GM23338 (cell line): ENCODE measurements around the gene RAB22A. TPM values are rescaled to one million over a fixed set of nuclear protein-coding genes. Genes with fewer than 3 reads are reported as not detected.

Experiments used
- ATAC-seq: fragments of 200-7000 bp; cut with Tn5 transposase; 3 replicates; pipeline ENCODE4 v1.9.1; 2020
- DNase-seq: peaks from one replicate; pipeline ENCODE4 v3.0.0-alpha.2; 2015; ENCODE audit warnings: low spot score
- H2AFZ ChIP-seq: fragments of 200-600 bp; sonication (generic); 2 replicates; pipeline ENCODE4 v1.8.0; 2016; ENCODE audit warnings: antibody characterized with exemption, mild to moderate bottlenecking, moderate library complexity
- H3F3A ChIP-seq: fragments of 200-600 bp; sonication (generic); replicated peaks from 2 replicates; pipeline ENCODE4 v1.8.0; 2017; ENCODE audit warnings: antibody characterized with exemption, mixed run types, low read depth
- H3K27ac ChIP-seq: fragments of 200-600 bp; sonication (generic); 2 replicates; pipeline ENCODE4 v1.6.1; 2016; ENCODE audit warnings: low read depth
- H3K27me3 ChIP-seq: fragments of 200-600 bp; sonication (generic); 2 replicates; pipeline ENCODE4 v1.8.0; 2016; ENCODE audit warnings: mild to moderate bottlenecking, mixed run types, moderate library complexity; ENCODE audit not compliant: insufficient read depth
- H3K36me3 ChIP-seq: fragments of 200-600 bp; sonication (generic); 2 replicates; pipeline ENCODE4 v1.8.0; 2016; ENCODE audit warnings: mild to moderate bottlenecking; ENCODE audit not compliant: insufficient read depth
- H3K4me1 ChIP-seq: fragments of 200-600 bp; sonication (generic); 2 replicates; pipeline ENCODE4 v1.8.0; 2016; ENCODE audit warnings: mild to moderate bottlenecking, moderate library complexity; ENCODE audit not compliant: insufficient read depth
- H3K4me2 ChIP-seq: fragments of 200-600 bp; sonication (generic); 2 replicates; pipeline ENCODE4 v1.7.1; 2017; ENCODE audit warnings: mixed run types
- H3K4me3 ChIP-seq: fragments of 200-600 bp; sonication (generic); 2 replicates; pipeline ENCODE4 v1.6.1; 2016; ENCODE audit warnings: mixed run types
- H3K79me2 ChIP-seq: fragments of 200-600 bp; sonication (generic); replicated peaks from 2 replicates; pipeline ENCODE4 v1.8.0; 2017; ENCODE audit warnings: mild to moderate bottlenecking; ENCODE audit not compliant: insufficient read depth
- H3K9me2 ChIP-seq: fragments of 200-600 bp; sonication (generic); 2 replicates; pipeline ENCODE4 v1.8.0; 2017; ENCODE audit not compliant: insufficient read depth
- H4K20me1 ChIP-seq: fragments of 200-600 bp; sonication (generic); replicated peaks from 2 replicates; pipeline ENCODE4 v1.8.0; 2017; ENCODE audit warnings: mild to moderate bottlenecking; ENCODE audit not compliant: insufficient read depth
- H3K27ac Mint-ChIP-seq: 2 replicates; pipeline ENCODE4 v1.8.0; 2020; ENCODE audit warnings: inconsistent platforms, mild to moderate bottlenecking, moderate library complexity, mixed read lengths
- H3K27me3 Mint-ChIP-seq: 3 replicates; pipeline ENCODE4 v1.8.0; 2022; ENCODE audit warnings: low read depth, mild to moderate bottlenecking, moderate library complexity, mixed read lengths, inconsistent platforms; ENCODE audit not compliant: insufficient read depth, poor library complexity
- H3K36me3 Mint-ChIP-seq: 3 replicates; pipeline ENCODE4 v1.8.0; 2021; ENCODE audit warnings: low read depth, mild to moderate bottlenecking, inconsistent platforms, moderate library complexity, mixed read lengths
- H3K4me1 Mint-ChIP-seq: 3 replicates; pipeline ENCODE4 v1.8.0; 2020; ENCODE audit warnings: mild to moderate bottlenecking, inconsistent platforms, mixed read lengths
- H3K4me3 Mint-ChIP-seq: 3 replicates; pipeline ENCODE4 v1.8.0; 2021; ENCODE audit warnings: moderate library complexity, mild to moderate bottlenecking, inconsistent platforms, mixed read lengths
- H3K9me3 Mint-ChIP-seq: 3 replicates; pipeline ENCODE4 v1.8.0; 2020; ENCODE audit warnings: moderate library complexity, mild to moderate bottlenecking, inconsistent platforms, mixed read lengths
- CREB1 ChIP-seq: fragments of 250-450 bp; sonication (Bioruptor Pico); IDR thresholded peaks from 2 replicates; pipeline ENCODE4 v1.5.0; 2020; ENCODE audit warnings: low read depth, mild to moderate bottlenecking, moderate library complexity
- EZH2 ChIP-seq: fragments of 200-600 bp; sonication (generic); IDR thresholded peaks from one replicate; pipeline ENCODE4 v1.8.0; 2017; ENCODE audit warnings: antibody characterized with exemption, mild to moderate bottlenecking, low read depth; ENCODE audit not compliant: unreplicated experiment
- EZH2phosphoT487 ChIP-seq: fragments of 200-600 bp; sonication (generic); IDR thresholded peaks from one replicate; pipeline ENCODE4 v1.8.1; 2018; ENCODE audit warnings: antibody characterized with exemption; ENCODE audit not compliant: unreplicated experiment
- NANOG ChIP-seq: IDR thresholded peaks from 2 replicates; pipeline ENCODE4 v1.6.1; 2016; ENCODE audit warnings: antibody characterized with exemption, borderline replicate concordance
- POLR2AphosphoS5 ChIP-seq: IDR thresholded peaks from 2 replicates; pipeline ENCODE4 v1.6.1; 2016; ENCODE audit warnings: antibody characterized with exemption, low read depth
- STAT1 ChIP-seq: IDR thresholded peaks from one replicate; pipeline ENCODE4 v1.6.1; 2016; ENCODE audit warnings: antibody characterized with exemption; ENCODE audit not compliant: unreplicated experiment
- ZNF114 ChIP-seq: fragments of 250-450 bp; sonication (Bioruptor Pico); IDR thresholded peaks from 2 replicates; pipeline ENCODE4 v1.5.0; 2020; ENCODE audit warnings: mild to moderate bottlenecking, moderate library complexity
- ZNF331 ChIP-seq: fragments of 250-450 bp; sonication (Bioruptor Pico); IDR thresholded peaks from 2 replicates; pipeline ENCODE4 v1.5.0; 2020; ENCODE audit warnings: low read depth, mild to moderate bottlenecking, moderate library complexity
- polyA plus RNA-seq: library from polyadenylated mRNA; unstranded; fragments of >200 nt; fragmentation: Nextera tagmentation; extraction: Ambion mirVana; gene quantifications from 2 replicates; pipeline ENCODE4 v1.2.1, GENCODE V29; 2016
- total RNA-seq: library from RNA; depleted of rRNA; stranded (reverse); fragments of >200 nt; shearing (Covaris generic); gene quantifications from 2 replicates; pipeline ENCODE4 v1.2.3, GENCODE V29; 2014
- TF ChIP-seq, protein P1 (sequence below), 2 experiments: fragments of 200-600 bp in 1 of 2; sonication (generic) in 1 of 2; conservative IDR thresholded peaks; 2 replicates each; pipeline versions ENCODE4 v1.5.1 to v1.6.1; 2016 to 2017; ENCODE audit warnings: antibody characterized with exemption in 2 of 2, low read depth in 2 of 2, mild to moderate bottlenecking in 2 of 2, moderate library complexity in 1 of 2
- TF ChIP-seq, protein P2 (sequence below): IDR thresholded peaks from one replicate; pipeline ENCODE4 v1.6.1; 2018; ENCODE audit warnings: antibody characterized with exemption; ENCODE audit not compliant: unreplicated experiment

RAB22A gene
- total and polyA plus RNA-seq, 2 experiments from 2014 or later = 3.3 to 6.8 TPM

DNA sequence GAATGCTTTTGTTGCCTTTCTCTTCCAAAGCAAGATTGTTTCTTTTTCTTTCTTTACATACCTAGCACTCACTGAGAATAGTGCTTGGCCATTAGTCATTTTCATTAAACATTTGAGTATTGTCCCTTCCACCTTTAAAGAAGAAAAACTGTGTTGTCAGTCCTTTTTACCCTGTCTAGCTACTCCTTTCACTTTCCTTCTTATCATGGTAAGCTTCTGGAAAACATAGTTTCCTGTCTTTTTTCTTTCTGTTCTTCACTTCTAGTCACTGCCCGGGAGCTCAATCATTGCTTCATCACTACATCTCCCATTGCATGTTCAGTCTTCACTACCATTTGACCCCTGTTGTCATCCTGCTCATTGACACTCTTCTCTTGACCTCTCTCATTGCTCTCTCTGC is 91.6 kb downstream of the RAB22A start (continued):
- TF ChIP-seq, protein P1, sequence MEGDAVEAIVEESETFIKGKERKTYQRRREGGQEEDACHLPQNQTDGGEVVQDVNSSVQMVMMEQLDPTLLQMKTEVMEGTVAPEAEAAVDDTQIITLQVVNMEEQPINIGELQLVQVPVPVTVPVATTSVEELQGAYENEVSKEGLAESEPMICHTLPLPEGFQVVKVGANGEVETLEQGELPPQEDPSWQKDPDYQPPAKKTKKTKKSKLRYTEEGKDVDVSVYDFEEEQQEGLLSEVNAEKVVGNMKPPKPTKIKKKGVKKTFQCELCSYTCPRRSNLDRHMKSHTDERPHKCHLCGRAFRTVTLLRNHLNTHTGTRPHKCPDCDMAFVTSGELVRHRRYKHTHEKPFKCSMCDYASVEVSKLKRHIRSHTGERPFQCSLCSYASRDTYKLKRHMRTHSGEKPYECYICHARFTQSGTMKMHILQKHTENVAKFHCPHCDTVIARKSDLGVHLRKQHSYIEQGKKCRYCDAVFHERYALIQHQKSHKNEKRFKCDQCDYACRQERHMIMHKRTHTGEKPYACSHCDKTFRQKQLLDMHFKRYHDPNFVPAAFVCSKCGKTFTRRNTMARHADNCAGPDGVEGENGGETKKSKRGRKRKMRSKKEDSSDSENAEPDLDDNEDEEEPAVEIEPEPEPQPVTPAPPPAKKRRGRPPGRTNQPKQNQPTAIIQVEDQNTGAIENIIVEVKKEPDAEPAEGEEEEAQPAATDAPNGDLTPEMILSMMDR (conservative IDR thresholded peaks at IDR 0.05; ENCODE audit: low read depth in 2 of 2) = no peak
- TF ChIP-seq, protein P2, sequence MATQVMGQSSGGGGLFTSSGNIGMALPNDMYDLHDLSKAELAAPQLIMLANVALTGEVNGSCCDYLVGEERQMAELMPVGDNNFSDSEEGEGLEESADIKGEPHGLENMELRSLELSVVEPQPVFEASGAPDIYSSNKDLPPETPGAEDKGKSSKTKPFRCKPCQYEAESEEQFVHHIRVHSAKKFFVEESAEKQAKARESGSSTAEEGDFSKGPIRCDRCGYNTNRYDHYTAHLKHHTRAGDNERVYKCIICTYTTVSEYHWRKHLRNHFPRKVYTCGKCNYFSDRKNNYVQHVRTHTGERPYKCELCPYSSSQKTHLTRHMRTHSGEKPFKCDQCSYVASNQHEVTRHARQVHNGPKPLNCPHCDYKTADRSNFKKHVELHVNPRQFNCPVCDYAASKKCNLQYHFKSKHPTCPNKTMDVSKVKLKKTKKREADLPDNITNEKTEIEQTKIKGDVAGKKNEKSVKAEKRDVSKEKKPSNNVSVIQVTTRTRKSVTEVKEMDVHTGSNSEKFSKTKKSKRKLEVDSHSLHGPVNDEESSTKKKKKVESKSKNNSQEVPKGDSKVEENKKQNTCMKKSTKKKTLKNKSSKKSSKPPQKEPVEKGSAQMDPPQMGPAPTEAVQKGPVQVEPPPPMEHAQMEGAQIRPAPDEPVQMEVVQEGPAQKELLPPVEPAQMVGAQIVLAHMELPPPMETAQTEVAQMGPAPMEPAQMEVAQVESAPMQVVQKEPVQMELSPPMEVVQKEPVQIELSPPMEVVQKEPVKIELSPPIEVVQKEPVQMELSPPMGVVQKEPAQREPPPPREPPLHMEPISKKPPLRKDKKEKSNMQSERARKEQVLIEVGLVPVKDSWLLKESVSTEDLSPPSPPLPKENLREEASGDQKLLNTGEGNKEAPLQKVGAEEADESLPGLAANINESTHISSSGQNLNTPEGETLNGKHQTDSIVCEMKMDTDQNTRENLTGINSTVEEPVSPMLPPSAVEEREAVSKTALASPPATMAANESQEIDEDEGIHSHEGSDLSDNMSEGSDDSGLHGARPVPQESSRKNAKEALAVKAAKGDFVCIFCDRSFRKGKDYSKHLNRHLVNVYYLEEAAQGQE = no peak
- TF ChIP-seq EZH2 = no peak

DNA sequence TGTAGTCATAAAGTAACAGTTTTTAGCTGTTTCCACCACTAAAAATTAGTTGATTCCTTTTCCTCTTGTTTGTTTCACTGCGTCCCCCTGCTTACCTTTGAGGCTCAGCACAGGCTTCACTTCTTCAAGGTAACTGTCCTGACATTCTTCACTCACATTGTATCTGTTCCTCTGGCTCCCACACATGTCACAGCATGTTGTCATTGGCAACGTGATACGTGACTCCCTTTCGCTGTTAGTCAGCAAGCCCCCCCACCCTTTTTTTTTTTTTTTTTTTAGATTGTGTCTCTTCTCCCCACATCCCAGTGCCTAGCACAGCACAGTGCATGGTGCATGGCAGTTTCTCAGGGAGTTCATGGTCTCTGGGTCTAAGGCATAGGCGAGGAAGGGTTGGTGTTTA is 92.8 kb downstream of the RAB22A start:
- no peaks in the 10 kb centered on the region for H3F3A ChIP-seq
- H2AFZ ChIP-seq = no peak overlapping the region
- peaks cover 52% of the 10 kb centered on the region for H3K4me1 ChIP-seq
- no peaks in the 10 kb centered on the region for H3K36me3 Mint-ChIP-seq
- H3K27ac ChIP-seq = no peak overlapping the region; the same call in 1 of the 2 replicates
- no peak overlapping the region for H3K27ac Mint-ChIP-seq
- H3K4me1 Mint-ChIP-seq = peaks cover 26% of the 10 kb centered on the region
- peaks cover 28% of the 10 kb centered on the region for H4K20me1 ChIP-seq
- H3K36me3 ChIP-seq = no peaks in the 10 kb centered on the region
- H3K4me2 ChIP-seq = no peak overlapping the region
- no peaks in the 10 kb centered on the region for H3K27me3 ChIP-seq
- no peaks in the 10 kb centered on the region for H3K27me3 Mint-ChIP-seq
- TF ChIP-seq CREB1 (no peak), EZH2 (no peak), STAT1 (no peak), ZNF331 (CRISPR knock-in tag) (no peak)
- no peak for ATAC-seq
- no peak overlapping the region for H3K4me3 Mint-ChIP-seq
- H3K4me3 ChIP-seq = no peak overlapping the region
- no peaks in the 10 kb centered on the region for H3K9me2 ChIP-seq
- DNase-seq = no peak
- H3K9me3 Mint-ChIP-seq = no peaks in the 10 kb centered on the region
- H3K79me2 ChIP-seq = peaks cover 100% of the 10 kb centered on the region

DNA sequence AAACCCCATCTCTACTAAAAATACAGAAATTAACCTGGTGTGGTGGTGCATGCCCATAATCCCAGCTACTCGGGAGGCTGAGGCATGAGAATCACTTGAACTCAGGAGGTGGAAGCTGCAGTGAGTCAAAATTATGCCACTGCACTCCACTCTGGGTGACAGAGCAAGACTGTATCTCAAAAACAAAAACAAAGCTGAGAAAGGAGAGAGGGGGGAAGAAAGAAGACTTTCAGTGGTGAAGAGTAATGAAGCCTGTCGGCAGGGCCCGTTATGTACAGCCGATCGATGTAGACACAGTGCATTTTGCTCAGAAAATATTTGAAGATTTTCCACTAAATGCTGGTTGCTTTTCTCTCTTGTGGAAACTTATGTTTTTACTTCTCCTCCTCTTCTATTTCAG is 93.3 kb downstream of the RAB22A start:
- H4K20me1 ChIP-seq = peaks cover 24% of the 10 kb centered on the region
- H3F3A ChIP-seq = no peaks in the 10 kb centered on the region
- ATAC-seq (no peak), DNase-seq (no peak)
- peaks cover 53% of the 10 kb centered on the region for H3K4me1 ChIP-seq
- Mint-ChIP-seq H3K4me1 (peaks cover 30% of the 10 kb centered on the region), H3K27ac (no peak overlapping the region), H3K36me3 (no peaks in the 10 kb centered on the region), H3K27me3 (no peaks in the 10 kb centered on the region), H3K9me3 (no peaks in the 10 kb centered on the region), H3K4me3 (no peak overlapping the region)
- no peaks in the 10 kb centered on the region for H3K27me3 ChIP-seq
- H3K4me3 ChIP-seq = no peak overlapping the region
- H3K9me2 ChIP-seq = no peaks in the 10 kb centered on the region
- H3K36me3 ChIP-seq = no peaks in the 10 kb centered on the region
- peaks cover 100% of the 10 kb centered on the region for H3K79me2 ChIP-seq
- no peak overlapping the region for H2AFZ ChIP-seq
- H3K4me2 ChIP-seq = no peak overlapping the region
- H3K27ac ChIP-seq = no peak overlapping the region
- TF ChIP-seq POLR2AphosphoS5 = no peak
- TF ChIP-seq EZH2phosphoT487 = no peak
- no peak for TF ChIP-seq EZH2
- no peak for TF ChIP-seq STAT1
- no peak for TF ChIP-seq ZNF114 (CRISPR knock-in tag)
- TF ChIP-seq NANOG = no peak
- TF ChIP-seq, protein P2 = no peak
